NB4 (cell line): ENCODE data around the gene ZNF10.

ENCODE experiments used
- DNase-seq: peaks from one replicate; pipeline ENCODE4 v3.0.0; 2010; ENCODE audit warnings: low read depth
- H3K4me3 ChIP-seq: one replicate; pipeline ENCODE4 v1.5.1; 2011; ENCODE audit warnings: mild to moderate bottlenecking, low read depth, low read length, moderate library complexity
- MAX ChIP-seq: IDR thresholded peaks from 2 replicates; pipeline ENCODE4 v1.6.1; 2011; ENCODE audit warnings: low read depth, low read length
- MYC ChIP-seq: IDR thresholded peaks from 2 replicates; pipeline ENCODE4 v1.6.1; 2011; ENCODE audit warnings: low read depth, low read length
- POLR2A ChIP-seq: IDR thresholded peaks from 2 replicates; pipeline ENCODE4 v1.6.1; 2011; ENCODE audit warnings: mild to moderate bottlenecking; ENCODE audit not compliant: insufficient read length; ENCODE audit errors: extremely low read depth
- TF ChIP-seq, protein P1 (sequence below): IDR thresholded peaks from one replicate; pipeline ENCODE4 v1.5.1; 2012; ENCODE audit warnings: low read depth, low read length

ZNF10 gene

DNA sequence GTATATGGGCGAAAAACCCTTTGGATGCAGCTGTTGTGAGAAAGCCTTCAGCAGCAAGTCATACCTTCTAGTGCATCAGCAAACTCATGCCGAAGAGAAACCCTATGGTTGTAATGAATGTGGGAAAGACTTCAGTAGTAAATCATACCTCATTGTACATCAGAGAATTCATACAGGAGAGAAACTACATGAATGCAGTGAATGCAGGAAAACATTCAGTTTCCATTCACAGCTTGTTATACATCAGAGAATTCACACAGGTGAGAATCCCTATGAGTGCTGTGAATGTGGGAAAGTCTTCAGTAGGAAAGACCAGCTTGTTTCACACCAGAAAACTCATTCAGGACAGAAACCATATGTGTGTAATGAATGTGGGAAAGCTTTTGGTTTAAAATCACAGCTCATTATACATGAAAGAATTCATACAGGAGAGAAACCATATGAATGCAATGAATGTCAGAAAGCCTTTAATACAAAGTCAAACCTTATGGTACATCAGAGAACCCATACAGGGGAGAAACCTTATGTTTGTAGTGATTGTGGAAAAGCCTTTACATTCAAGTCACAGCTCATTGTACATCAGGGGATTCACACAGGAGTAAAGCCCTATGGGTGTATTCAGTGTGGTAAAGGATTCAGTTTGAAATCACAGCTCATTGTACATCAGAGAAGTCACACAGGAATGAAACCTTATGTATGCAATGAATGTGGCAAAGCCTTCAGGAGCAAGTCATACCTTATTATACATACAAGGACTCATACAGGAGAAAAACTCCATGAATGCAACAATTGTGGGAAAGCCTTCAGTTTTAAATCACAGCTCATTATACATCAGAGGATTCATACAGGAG lies 72.3 kb downstream of the ZNF10 start:
- no peak overlapping the region for H3K4me3 ChIP-seq
- peak; percentile 44 for DNase-seq
- no peak for TF ChIP-seq MAX
- no peak for TF ChIP-seq MYC
- TF ChIP-seq, protein P1, sequence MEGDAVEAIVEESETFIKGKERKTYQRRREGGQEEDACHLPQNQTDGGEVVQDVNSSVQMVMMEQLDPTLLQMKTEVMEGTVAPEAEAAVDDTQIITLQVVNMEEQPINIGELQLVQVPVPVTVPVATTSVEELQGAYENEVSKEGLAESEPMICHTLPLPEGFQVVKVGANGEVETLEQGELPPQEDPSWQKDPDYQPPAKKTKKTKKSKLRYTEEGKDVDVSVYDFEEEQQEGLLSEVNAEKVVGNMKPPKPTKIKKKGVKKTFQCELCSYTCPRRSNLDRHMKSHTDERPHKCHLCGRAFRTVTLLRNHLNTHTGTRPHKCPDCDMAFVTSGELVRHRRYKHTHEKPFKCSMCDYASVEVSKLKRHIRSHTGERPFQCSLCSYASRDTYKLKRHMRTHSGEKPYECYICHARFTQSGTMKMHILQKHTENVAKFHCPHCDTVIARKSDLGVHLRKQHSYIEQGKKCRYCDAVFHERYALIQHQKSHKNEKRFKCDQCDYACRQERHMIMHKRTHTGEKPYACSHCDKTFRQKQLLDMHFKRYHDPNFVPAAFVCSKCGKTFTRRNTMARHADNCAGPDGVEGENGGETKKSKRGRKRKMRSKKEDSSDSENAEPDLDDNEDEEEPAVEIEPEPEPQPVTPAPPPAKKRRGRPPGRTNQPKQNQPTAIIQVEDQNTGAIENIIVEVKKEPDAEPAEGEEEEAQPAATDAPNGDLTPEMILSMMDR, result no peak
- TF ChIP-seq POLR2A, result no peak

DNA sequence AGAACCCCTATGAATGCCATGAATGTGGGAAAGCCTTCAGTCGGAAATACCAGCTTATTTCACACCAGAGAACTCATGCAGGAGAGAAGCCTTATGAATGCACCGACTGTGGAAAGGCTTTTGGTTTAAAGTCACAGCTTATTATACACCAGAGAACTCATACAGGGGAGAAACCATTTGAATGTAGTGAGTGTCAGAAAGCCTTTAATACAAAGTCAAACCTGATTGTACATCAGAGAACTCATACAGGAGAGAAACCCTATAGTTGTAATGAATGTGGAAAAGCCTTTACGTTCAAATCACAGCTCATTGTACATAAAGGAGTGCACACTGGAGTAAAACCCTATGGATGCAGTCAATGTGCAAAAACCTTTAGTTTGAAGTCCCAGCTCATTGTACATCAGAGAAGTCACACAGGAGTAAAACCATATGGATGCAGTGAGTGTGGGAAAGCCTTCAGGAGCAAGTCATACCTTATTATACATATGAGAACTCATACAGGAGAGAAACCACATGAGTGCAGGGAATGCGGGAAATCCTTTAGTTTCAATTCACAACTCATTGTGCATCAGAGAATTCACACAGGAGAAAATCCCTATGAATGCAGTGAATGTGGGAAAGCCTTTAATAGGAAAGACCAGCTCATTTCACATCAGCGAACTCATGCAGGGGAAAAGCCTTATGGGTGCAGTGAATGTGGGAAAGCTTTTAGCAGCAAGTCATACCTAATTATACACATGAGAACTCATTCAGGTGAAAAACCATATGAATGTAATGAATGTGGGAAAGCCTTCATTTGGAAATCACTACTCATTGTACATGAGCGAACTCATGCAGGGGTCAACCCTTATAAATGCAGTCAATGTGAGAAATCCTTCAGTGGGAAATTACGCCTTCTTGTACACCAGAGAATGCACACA lies 73.2 kb downstream of the ZNF10 start:
- no peak overlapping the region for H3K4me3 ChIP-seq
- peak; percentile 45 for DNase-seq
- TF ChIP-seq, protein P1, result no peak
- no peak for TF ChIP-seq POLR2A
- no peak for TF ChIP-seq MYC
- no peak for TF ChIP-seq MAX

- H3K4me3 ChIP-seq, result no peak overlapping the region
- TF ChIP-seq MAX, result no peak
- TF ChIP-seq MYC, result no peak
- TF ChIP-seq, protein P1, result no peak
- no peak for TF ChIP-seq POLR2A
- DNase-seq, result peak; percentile 22
These were observed 73.8 kb downstream of the ZNF10 start for GRCh38 chr12:133204264-133204603.

- TF ChIP-seq POLR2A (no peak), MAX (no peak), MYC (no peak)
- TF ChIP-seq, protein P1, result no peak
- DNase-seq, result no peak
- no peak overlapping the region for H3K4me3 ChIP-seq
These were observed 76.0 kb downstream of the ZNF10 start for GRCh38 chr12:133206390-133206789.
